A549 (cell line): ENCODE results near the gene TMEM183A. TPM values are rescaled to one million over a fixed set of nuclear protein-coding genes. Genes with fewer than 3 reads are reported as not detected.

Experiments
- ATAC-seq, 2 experiments: fragments of 200-7000 bp in 1 of 2; fragments of >200 bp in 1 of 2; cut with Nextera tagmentation in 1 of 2; cut with Tn5 transposase in 1 of 2; 3 replicates each; pipeline versions ENCODE4 v1.8.0 to v1.9.1; 2018 to 2020; ENCODE audit warnings: mild to moderate bottlenecking in 1 of 2, moderate library complexity in 1 of 2
- CTCF ChIA-PET: fragments of 300-600 bp; sonication (Branson Sonifier 250); formaldehyde crosslinking; extraction: SDS; loops from one replicate; lab custom pipeline; 2021; ENCODE audit warnings: antibody characterized with exemption, inconsistent platforms; lab: Yijun Ruan, JAX
- POLR2A ChIA-PET: fragments of 350-600 bp; formaldehyde crosslinking; extraction: SDS; loops from one replicate; lab custom pipeline; 2021; ENCODE audit warnings: antibody characterized with exemption, inconsistent platforms; lab: Yijun Ruan, JAX
- DNase-seq, 2 experiments: peaks; one replicate each; pipeline versions ENCODE4 v3.0.0 to v3.0.0-alpha.2; 2011 to 2016; ENCODE audit warnings: low read depth in 1 of 2, low spot score in 1 of 2
- FAIRE-seq: peaks from 2 replicates; lab custom pipeline; 2011; peaks lifted over from hg19 to GRCh38; lab: Jason Lieb, UNC
- H3K27ac ChIP-seq, 2 experiments: fragments of >200 bp; sonication (Bioruptor Twin); formaldehyde crosslinking; 3 replicates each; pipeline ENCODE4 v1.5.1; 2016 to 2017
- H3K4me1 ChIP-seq: fragments of >200 bp; sonication (Bioruptor Twin); formaldehyde crosslinking; 3 replicates; pipeline ENCODE4 v1.6.1; 2016
- H3K4me2 ChIP-seq: fragments of >200 bp; sonication (Bioruptor Twin); formaldehyde crosslinking; 3 replicates; pipeline ENCODE4 v1.6.1; 2016
- H3K4me3 ChIP-seq: fragments of >200 bp; sonication (Bioruptor Twin); formaldehyde crosslinking; 3 replicates; pipeline ENCODE4 v1.5.1; 2016
- H3K9me3 ChIP-seq: fragments of >200 bp; sonication (Bioruptor Twin); formaldehyde crosslinking; 3 replicates; pipeline ENCODE4 v1.6.1; 2016
- CEBPB ChIP-seq, 2 experiments: fragments of >200 bp in 1 of 2; sonication (Bioruptor Twin) in 1 of 2; formaldehyde crosslinking in 1 of 2; IDR thresholded peaks; 2 replicates each; pipeline ENCODE4 v1.6.1; 2012 to 2016
- EHMT2 ChIP-seq: fragments of 200-600 bp; sonication (generic); IDR thresholded peaks from 2 replicates; pipeline ENCODE4 v1.6.1; 2016; ENCODE audit warnings: antibody characterized with exemption, low read depth, mild to moderate bottlenecking, moderate library complexity
- HOXB5 ChIP-seq: fragments of 250-450 bp; sonication (Bioruptor Pico); IDR thresholded peaks from 2 replicates; pipeline ENCODE4 v1.5.0; 2020; ENCODE audit warnings: mild to moderate bottlenecking, moderate library complexity
- MAFK ChIP-seq: fragments of 450-650 bp; IDR thresholded peaks from 2 replicates; pipeline ENCODE4 v1.6.1; 2014; ENCODE audit not compliant: partially characterized antibody
- NPAS2 ChIP-seq: fragments of 250-450 bp; sonication (Bioruptor Pico); IDR thresholded peaks from 2 replicates; pipeline ENCODE4 v1.8.0; 2022; ENCODE audit warnings: mild to moderate bottlenecking, moderate library complexity, borderline replicate concordance
- RAD21 ChIP-seq, 2 experiments: fragments of >200 bp in 1 of 2; sonication (Bioruptor Twin) in 1 of 2; formaldehyde crosslinking in 1 of 2; IDR thresholded peaks in 1 of 2; conservative IDR thresholded peaks in 1 of 2; 2 replicates in 1 of 2; 3 replicates in 1 of 2; pipeline ENCODE4 v1.6.1; 2012 to 2018; ENCODE audit warnings: inconsistent platforms in 1 of 2
- SMC3 ChIP-seq: fragments of >200 bp; sonication (Bioruptor Twin); formaldehyde crosslinking; IDR thresholded peaks from 3 replicates; pipeline ENCODE4 v1.6.1; 2018; ENCODE audit warnings: inconsistent platforms
- ZNF302 ChIP-seq: fragments of 250-450 bp; sonication (Bioruptor Pico); IDR thresholded peaks from 2 replicates; pipeline ENCODE4 v1.9.0; 2021; ENCODE audit warnings: inconsistent platforms, mild to moderate bottlenecking, moderate library complexity
- WGBS: methylation state at CpG from one replicate; pipeline ENCODE4 v1.1.6; 2017; ENCODE audit errors: missing lambda C conversion rate; 5-methylcytosine and 5-hydroxymethylcytosine counted together
- polyA plus RNA-seq, 4 experiments: library from polyadenylated mRNA; depleted of rRNA in 3 of 4; stranded (reverse); fragments of >200 nt; fragmentation: RNase III in 1 of 4; extraction: RNeasy Plus Mini Kit Qiagen cat#74134 plus additional on column Dnase treatment in 1 of 4; gene quantifications; 2 replicates in 3 of 4; 3 replicates in 1 of 4; pipeline ENCODE4 v1.2.3, GENCODE V29; 2011 to 2017
- TF ChIP-seq, protein P1 (sequence below): fragments of 150-350 bp; IDR thresholded peaks from 2 replicates; pipeline ENCODE4 v1.6.1; 2014; ENCODE audit warnings: low read depth, mild to moderate bottlenecking, low read length
- TF ChIP-seq, protein P2 (sequence below): fragments of 450-650 bp; IDR thresholded peaks from 2 replicates; pipeline ENCODE4 v1.6.1; 2014; ENCODE audit warnings: antibody characterized with exemption
- TF ChIP-seq, protein P3 (sequence below): fragments of >200 bp; sonication (Bioruptor Twin); formaldehyde crosslinking; IDR thresholded peaks from 3 replicates; pipeline ENCODE4 v1.5.1; 2016

TMEM183A gene
- polyA plus RNA-seq, 2 of the 4 experiments (the other 2 are of a cell fraction) = 48.4 to 114 TPM

DNA sequence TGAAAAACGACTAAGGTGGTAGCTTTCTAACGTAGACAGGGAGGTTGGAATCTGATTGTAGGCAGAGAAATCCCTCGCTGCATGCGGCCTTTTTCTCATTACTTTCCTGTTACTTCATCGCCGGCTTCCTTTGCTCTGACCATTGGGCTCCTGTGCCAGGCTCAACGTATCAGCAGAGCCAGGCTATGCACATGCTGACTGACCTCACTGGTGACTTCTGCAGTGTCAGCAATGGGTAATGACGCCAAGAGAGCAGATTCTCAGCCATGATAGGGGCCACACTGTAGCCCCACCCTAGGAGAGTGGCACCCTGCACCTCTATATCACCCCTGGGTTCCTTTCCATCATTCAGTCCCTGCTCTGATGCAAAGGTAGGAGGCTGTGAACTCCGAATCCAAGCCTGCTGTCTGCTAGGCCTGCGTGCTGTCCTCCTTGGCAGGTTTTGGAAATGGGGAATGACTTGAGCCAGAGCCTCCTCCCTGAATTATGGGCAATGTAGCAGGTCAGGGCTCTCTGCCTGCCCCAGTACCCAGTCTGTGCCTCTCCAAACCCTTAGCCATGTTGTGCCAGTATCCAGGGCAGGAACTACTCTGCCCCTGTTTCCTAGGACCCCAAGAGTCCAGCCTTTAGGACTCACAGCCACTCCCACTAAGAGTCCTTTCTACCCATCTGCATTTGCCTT lies 30.5 kb downstream of the TMEM183A start:
- 70% methylated on average over 10 of the region's 10 CpGs for WGBS
- DNase-seq (no peak), ATAC-seq (0 out of 6 replicates have a peak, but pooled peaks of 1 of the 2 experiments have one; percentile 3), FAIRE-seq (no peak)
- ChIA-PET POLR2A (no interaction called here), CTCF (interaction anchor here (0.5 to 25.2 kb wide), 15 partner anchors 10 to 594 kb away, joined by 3 to 452 read pairs (median 25); partner anchors contain the start of genes ADORA1, MYBPH and PPFIA4)
- Histone ChIP-seq H3K9me3 (no peaks in the 10 kb centered on the region), H3K4me3 (no peak overlapping the region), H3K4me2 (peak overlapping the region; percentile 34; the same call in 2 of the 3 replicates), H3K27ac (peak overlapping the region in 1 of 2 experiments; percentile 35; a peak in 1 of 6 replicates), H3K4me1 (peaks cover 15% of the 10 kb centered on the region; the same call in 2 of the 3 replicates)
- TF ChIP-seq EHMT2 (no peak), MAFK (peak; percentile 45)

DNA sequence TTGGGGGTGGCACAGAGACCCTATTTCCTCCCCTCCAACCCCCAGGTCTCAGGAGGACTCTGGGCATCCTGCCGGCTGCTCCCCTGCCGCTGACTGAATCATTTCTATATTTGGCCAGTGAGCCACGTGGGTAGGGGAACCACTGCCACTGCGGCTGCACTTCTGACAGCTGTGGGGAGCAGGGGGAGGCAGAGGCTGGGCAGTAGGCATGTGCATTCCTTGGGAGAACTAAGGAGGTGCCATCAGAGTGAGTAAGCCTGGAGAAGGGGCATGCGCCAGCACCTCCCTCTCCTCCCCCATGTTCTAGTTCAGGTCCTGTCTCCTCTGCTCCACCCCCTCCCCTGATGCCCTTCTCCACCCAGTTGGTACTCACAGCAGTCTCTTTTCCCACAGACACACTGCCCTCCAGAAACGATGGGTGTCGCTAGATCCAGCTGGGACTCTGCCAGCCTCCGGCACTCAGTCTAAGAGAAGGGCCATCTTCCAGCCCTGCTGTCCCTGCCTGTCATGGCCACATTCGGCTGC lies 31.1 kb downstream of the TMEM183A start:
- peak overlapping the region; percentile 34; the same call in 2 of the 3 replicates for H3K4me2 ChIP-seq
- ATAC-seq (peak; percentile 55 to 68), DNase-seq (peak; percentile 45 to 46), FAIRE-seq (no peak)
- POLR2A ChIA-PET = no interaction called here
- CTCF ChIA-PET = interaction anchor here (0.5 to 25.2 kb wide), 33 partner anchors 11 to 593 kb away, joined by 3 to 452 read pairs (median 12); partner anchors contain the start of genes ADORA1, MYBPH and PPFIA4
- peak overlapping the region in 1 of 2 experiments; percentile 40; a peak in 2 of 6 replicates for H3K27ac ChIP-seq
- no peaks in the 10 kb centered on the region for H3K9me3 ChIP-seq
- H3K4me1 ChIP-seq = peaks cover 15% of the 10 kb centered on the region; the same call in 2 of the 3 replicates
- 5% methylated on average over 7 of the region's 9 CpGs for WGBS
- H3K4me3 ChIP-seq = no peak overlapping the region
- no peak for TF ChIP-seq CEBPB (IDR thresholded peaks at IDR 0.05)
- TF ChIP-seq, protein P1, sequence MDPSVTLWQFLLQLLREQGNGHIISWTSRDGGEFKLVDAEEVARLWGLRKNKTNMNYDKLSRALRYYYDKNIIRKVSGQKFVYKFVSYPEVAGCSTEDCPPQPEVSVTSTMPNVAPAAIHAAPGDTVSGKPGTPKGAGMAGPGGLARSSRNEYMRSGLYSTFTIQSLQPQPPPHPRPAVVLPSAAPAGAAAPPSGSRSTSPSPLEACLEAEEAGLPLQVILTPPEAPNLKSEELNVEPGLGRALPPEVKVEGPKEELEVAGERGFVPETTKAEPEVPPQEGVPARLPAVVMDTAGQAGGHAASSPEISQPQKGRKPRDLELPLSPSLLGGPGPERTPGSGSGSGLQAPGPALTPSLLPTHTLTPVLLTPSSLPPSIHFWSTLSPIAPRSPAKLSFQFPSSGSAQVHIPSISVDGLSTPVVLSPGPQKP = no peak
- TF ChIP-seq, protein P2, sequence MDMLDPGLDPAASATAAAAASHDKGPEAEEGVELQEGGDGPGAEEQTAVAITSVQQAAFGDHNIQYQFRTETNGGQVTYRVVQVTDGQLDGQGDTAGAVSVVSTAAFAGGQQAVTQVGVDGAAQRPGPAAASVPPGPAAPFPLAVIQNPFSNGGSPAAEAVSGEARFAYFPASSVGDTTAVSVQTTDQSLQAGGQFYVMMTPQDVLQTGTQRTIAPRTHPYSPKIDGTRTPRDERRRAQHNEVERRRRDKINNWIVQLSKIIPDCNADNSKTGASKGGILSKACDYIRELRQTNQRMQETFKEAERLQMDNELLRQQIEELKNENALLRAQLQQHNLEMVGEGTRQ = 0 out of 2 replicates have a peak, but pooled peaks have one; percentile 13

DNA sequence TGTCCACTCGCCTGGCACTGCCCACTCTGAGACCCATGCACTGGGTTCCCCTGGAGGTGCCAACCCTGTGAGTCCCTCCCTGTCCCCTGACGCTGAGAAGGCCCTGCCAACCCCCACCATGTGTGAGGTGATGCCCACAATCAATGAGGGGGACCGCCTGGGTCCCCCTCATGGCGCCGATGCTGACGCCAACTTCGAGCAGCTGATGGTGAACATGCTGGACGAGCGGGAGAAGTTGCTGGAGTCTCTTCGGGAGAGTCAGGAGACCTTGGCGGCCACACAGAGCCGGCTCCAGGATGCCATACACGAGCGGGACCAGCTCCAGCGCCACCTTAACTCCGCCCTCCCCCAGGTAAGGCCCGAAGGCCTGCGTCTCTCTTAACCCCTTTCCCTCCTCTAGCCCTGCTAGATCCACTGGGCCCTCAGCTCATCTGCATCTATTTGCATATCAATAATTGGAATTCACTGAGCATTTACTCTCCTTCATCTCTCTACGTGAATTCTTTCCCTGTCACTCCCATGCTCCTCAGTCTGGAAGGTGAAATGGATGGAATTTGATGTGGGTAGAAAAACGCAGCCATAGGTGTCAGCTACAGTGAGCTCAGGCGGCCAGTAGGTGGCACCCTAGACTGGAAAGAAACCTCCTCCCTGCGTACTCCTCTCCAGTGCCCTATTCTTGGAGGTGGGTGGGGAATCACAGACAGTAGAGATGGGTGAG lies 31.9 kb downstream of the TMEM183A start:
- Histone ChIP-seq H3K27ac (peak overlapping the region in 1 of 2 experiments; percentile 40; a peak in 2 of 6 replicates), H3K4me1 (peaks cover 15% of the 10 kb centered on the region; the same call in 2 of the 3 replicates)
- peak; percentile 68 to 86 for DNase-seq
- TF ChIP-seq, protein P3, sequence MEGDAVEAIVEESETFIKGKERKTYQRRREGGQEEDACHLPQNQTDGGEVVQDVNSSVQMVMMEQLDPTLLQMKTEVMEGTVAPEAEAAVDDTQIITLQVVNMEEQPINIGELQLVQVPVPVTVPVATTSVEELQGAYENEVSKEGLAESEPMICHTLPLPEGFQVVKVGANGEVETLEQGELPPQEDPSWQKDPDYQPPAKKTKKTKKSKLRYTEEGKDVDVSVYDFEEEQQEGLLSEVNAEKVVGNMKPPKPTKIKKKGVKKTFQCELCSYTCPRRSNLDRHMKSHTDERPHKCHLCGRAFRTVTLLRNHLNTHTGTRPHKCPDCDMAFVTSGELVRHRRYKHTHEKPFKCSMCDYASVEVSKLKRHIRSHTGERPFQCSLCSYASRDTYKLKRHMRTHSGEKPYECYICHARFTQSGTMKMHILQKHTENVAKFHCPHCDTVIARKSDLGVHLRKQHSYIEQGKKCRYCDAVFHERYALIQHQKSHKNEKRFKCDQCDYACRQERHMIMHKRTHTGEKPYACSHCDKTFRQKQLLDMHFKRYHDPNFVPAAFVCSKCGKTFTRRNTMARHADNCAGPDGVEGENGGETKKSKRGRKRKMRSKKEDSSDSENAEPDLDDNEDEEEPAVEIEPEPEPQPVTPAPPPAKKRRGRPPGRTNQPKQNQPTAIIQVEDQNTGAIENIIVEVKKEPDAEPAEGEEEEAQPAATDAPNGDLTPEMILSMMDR = peak; percentile 87
- peak; percentile 79 for TF ChIP-seq SMC3
- no peak for TF ChIP-seq HOXB5 (CRISPR knock-in tag)
- TF ChIP-seq NPAS2 (CRISPR knock-in tag) = no peak
- peak; percentile 89 to 91 for TF ChIP-seq RAD21 (conservative IDR thresholded peaks at IDR 0.05 in 1 of 2, IDR thresholded peaks at IDR 0.05 in 1 of 2)
- TF ChIP-seq ZNF302 (CRISPR knock-in tag) = no peak
- TF ChIP-seq, all 56 proteins: peak for 3
- H3K4me2 ChIP-seq = peak overlapping the region; percentile 34; the same call in 2 of the 3 replicates
- ATAC-seq = peak; percentile 71 to 93
- no peaks in the 10 kb centered on the region for H3K9me3 ChIP-seq
- CTCF ChIA-PET = interaction anchor here (0.6 to 25.2 kb wide), 71 partner anchors 11 to 615 kb away, joined by 3 to 452 read pairs (median 6); partner anchors contain the start of genes ADORA1, CHI3L1, MYBPH and MYOG
- POLR2A ChIA-PET = interaction anchor here (1.0 kb wide), 2 partner anchors 177 to 229 kb away, joined by 4 to 8 read pairs; no protein-coding TSS in a partner anchor
- peak; percentile 72 for FAIRE-seq
- H3K4me3 ChIP-seq = no peak overlapping the region
- WGBS = 49% methylated on average over 20 of the region's 22 CpGs
